ENCODE measurements around the gene DRC1.

- TF ChIP-seq CTCF (conservative IDR thresholded peaks at IDR 0.05; ENCODE audit: low read depth, low read length): no peak
- TF ChIP-seq POLR2A (IDR thresholded peaks at IDR 0.05; ENCODE audit: low read depth, low read length): no peak
- no peak for TF ChIP-seq MAZ (IDR thresholded peaks at IDR 0.05; ENCODE audit: borderline replicate concordance, low read depth, low read length)
- no peak for TF ChIP-seq CHD1 (IDR thresholded peaks at IDR 0.05; ENCODE audit: low read depth, low read length)
- TF ChIP-seq ELK1 (IDR thresholded peaks at IDR 0.05; ENCODE audit: borderline replicate concordance, low read depth, low read length): no peak
- no peak for TF ChIP-seq RAD21 (IDR thresholded peaks at IDR 0.05; ENCODE audit: low read length)
- no peak for TF ChIP-seq RFX5 (IDR thresholded peaks at IDR 0.05; ENCODE audit: low read depth, low read length)
- no peak for TF ChIP-seq MAFK (IDR thresholded peaks at IDR 0.05; ENCODE audit: low read depth, low read length)
Measured at GRCh38 chr2:26475832-26476501, 74.2 kb downstream of the DRC1 start.
